HepG2 (cell line): ENCODE results near the gene TPSAB1. TPM values are rescaled to one million over a fixed set of nuclear protein-coding genes. Genes with fewer than 3 reads are reported as not detected.

Experiments
- ATAC-seq: fragments of 200-7000 bp; cut with Tn5 transposase; 3 replicates; pipeline ENCODE4 v1.9.1; 2020; ENCODE audit warnings: mild to moderate bottlenecking, moderate library complexity
- BruUV-seq: library from RNA; stranded (reverse); fragments of 400-500 nt; replicated peaks from 2 replicates; lab custom pipeline; 2021; lab: Mats Ljungman, UMichigan
- CTCF ChIA-PET: fragments of 300-600 bp; formaldehyde crosslinking; extraction: SDS; loops from one replicate; lab custom pipeline; 2021; ENCODE audit warnings: low total read pairs, inconsistent platforms, low intra/inter-chr PET ratio; lab: Yijun Ruan, JAX
- POLR2A ChIA-PET: fragments of 350-600 bp; sonication (Branson Sonifier 250); formaldehyde crosslinking; loops from one replicate; lab custom pipeline; 2020; ENCODE audit warnings: antibody characterized with exemption, inconsistent platforms; lab: Yijun Ruan, JAX
- DNase-seq: peaks from one replicate; pipeline ENCODE4 v3.0.0-alpha.2; 2015; ENCODE audit warnings: low spot score
- FAIRE-seq: peaks from 3 replicates; lab custom pipeline; 2011; peaks lifted over from hg19 to GRCh38; lab: Jason Lieb, UNC
- H2AFZ ChIP-seq: one replicate; pipeline ENCODE4 v1.6.1; 2011; ENCODE audit warnings: low read length, inconsistent platforms
- H3K27ac ChIP-seq: fragments of 300-600 bp; 3 replicates; pipeline ENCODE4 v1.8.0; 2011; ENCODE audit warnings: mixed run types, mild to moderate bottlenecking, mixed read lengths, low read length, inconsistent platforms; ENCODE audit not compliant: insufficient read depth; ENCODE audit errors: extremely low read length
- H3K27me3 ChIP-seq, 2 experiments: fragments of 200-600 bp in 1 of 2; 2 replicates in 1 of 2; 3 replicates in 1 of 2; pipeline versions ENCODE4 v1.6.0 to v1.8.0; 2011; ENCODE audit warnings: low read length in 2 of 2, mild to moderate bottlenecking in 2 of 2, moderate library complexity in 2 of 2, inconsistent platforms in 1 of 2; ENCODE audit not compliant: insufficient read depth in 2 of 2, control insufficient read depth in 1 of 2
- H3K36me3 ChIP-seq, 2 experiments: fragments of 200-600 bp in 1 of 2; replicated peaks in 1 of 2; 2 replicates in 1 of 2; 3 replicates in 1 of 2; pipeline versions ENCODE4 v1.5.1 to v1.8.0; 2011; ENCODE audit warnings: low read length in 2 of 2, inconsistent platforms in 1 of 2; ENCODE audit not compliant: insufficient read depth in 2 of 2, control insufficient read depth in 1 of 2
- H3K4me1 ChIP-seq: 2 replicates; pipeline ENCODE4 v1.5.1; 2012; ENCODE audit warnings: low read length, inconsistent platforms; ENCODE audit not compliant: insufficient read depth
- H3K4me2 ChIP-seq: 2 replicates; pipeline ENCODE4 v1.6.0; 2011; ENCODE audit warnings: low read depth, low read length, inconsistent platforms
- H3K4me3 ChIP-seq, 3 experiments: fragments of 200-600 bp in 1 of 3; sonication (generic), shearing (Covaris generic) in 1 of 3; replicated peaks in 1 of 3; 2 replicates each; pipeline ENCODE4 v1.5.1; 2011 to 2016; ENCODE audit warnings: low read length in 3 of 3, inconsistent platforms in 2 of 3, low read depth in 2 of 3, mild to moderate bottlenecking in 2 of 3, control low read depth in 1 of 3, mixed read lengths in 1 of 3; ENCODE audit not compliant: insufficient read depth in 1 of 3
- H3K79me2 ChIP-seq: one replicate; pipeline ENCODE4 v1.6.1; 2011; ENCODE audit warnings: low read length, inconsistent platforms; ENCODE audit not compliant: insufficient read depth
- H3K9ac ChIP-seq: 2 replicates; pipeline ENCODE4 v1.6.0; 2011; ENCODE audit warnings: mild to moderate bottlenecking, low read depth, low read length, inconsistent platforms; ENCODE audit not compliant: insufficient read depth
- H3K9me3 ChIP-seq: 2 replicates; pipeline ENCODE4 v1.5.1; 2012; ENCODE audit warnings: mild to moderate bottlenecking, low read length
- H4K20me1 ChIP-seq: 2 replicates; pipeline ENCODE4 v1.6.0; 2011; ENCODE audit warnings: inconsistent platforms, mild to moderate bottlenecking, low read length, moderate library complexity; ENCODE audit not compliant: insufficient read depth
- CEBPB ChIP-seq: IDR thresholded peaks from 2 replicates; pipeline ENCODE4 v1.6.1; 2011; ENCODE audit warnings: low read depth, low read length, improper control_type of control experiment, borderline replicate concordance
- DMAP1 ChIP-seq: IDR thresholded peaks from 2 replicates; pipeline ENCODE4 v1.6.1; 2016
- HNF4G ChIP-seq, 2 experiments: sonication (generic) in 1 of 2; formaldehyde crosslinking in 1 of 2; IDR thresholded peaks; 2 replicates each; pipeline versions ENCODE4 v1.4.0 to v1.6.1; 2011 to 2020; ENCODE audit warnings: borderline replicate concordance in 2 of 2, low read depth in 2 of 2, mild to moderate bottlenecking in 2 of 2, low read length in 1 of 2, missing genetic modification reagents in 1 of 2, moderate library complexity in 1 of 2
- HNRNPH1 ChIP-seq: fragments of 200-400 bp; formaldehyde crosslinking; optimal IDR thresholded peaks from 2 replicates; pipeline ENCODE3; 2017; ENCODE audit warnings: mild to moderate bottlenecking, low read depth, low read length
- LCORL ChIP-seq, 2 experiments: fragments of 450-650 bp in 1 of 2; sonication (generic) in 1 of 2; formaldehyde crosslinking in 1 of 2; IDR thresholded peaks; 2 replicates each; pipeline versions ENCODE4 v1.5.0 to v1.6.1; 2017 to 2020; ENCODE audit warnings: antibody characterized with exemption in 1 of 2, missing genetic modification reagents in 1 of 2
- TBL1XR1 ChIP-seq: fragments of 150-350 bp; IDR thresholded peaks from 2 replicates; pipeline ENCODE4 v1.6.1; 2014; ENCODE audit warnings: borderline replicate concordance, low read length; ENCODE audit not compliant: partially characterized antibody
- TRIM22 ChIP-seq: fragments of 450-650 bp; IDR thresholded peaks from 2 replicates; pipeline ENCODE4 v1.6.1; 2017
- ZGPAT ChIP-seq: IDR thresholded peaks from 2 replicates; pipeline ENCODE4 v1.6.1; 2016; ENCODE audit warnings: mild to moderate bottlenecking
- ZNF276 ChIP-seq: sonication (generic); formaldehyde crosslinking; IDR thresholded peaks from 2 replicates; pipeline ENCODE4 v1.4.0; 2020; ENCODE audit warnings: mild to moderate bottlenecking, low read depth, missing genetic modification reagents
- ZNF367 ChIP-seq: sonication (generic); formaldehyde crosslinking; IDR thresholded peaks from 2 replicates; pipeline ENCODE4 v1.4.0; 2020; ENCODE audit warnings: missing genetic modification reagents, borderline replicate concordance
- ZNF597 ChIP-seq: sonication (generic); formaldehyde crosslinking; IDR thresholded peaks from 2 replicates; pipeline ENCODE4 v1.5.0; 2020; ENCODE audit warnings: missing genetic modification reagents
- ZNF644 ChIP-seq: IDR thresholded peaks from 2 replicates; pipeline ENCODE4 v1.6.1; 2016; ENCODE audit warnings: low read depth
- ZNF780A ChIP-seq: sonication (generic); formaldehyde crosslinking; IDR thresholded peaks from 2 replicates; pipeline ENCODE4 v1.8.0; 2022; ENCODE audit warnings: mild to moderate bottlenecking, missing genetic modification reagents, moderate library complexity
- WGBS: methylation state at CpG from one replicate; pipeline ENCODE4 v1.1.6; 2017; ENCODE audit warnings: low lambda C conversion rate; 5-methylcytosine and 5-hydroxymethylcytosine counted together
- in situ Hi-C: cut with HindIII; loops from 2 replicates; pipeline ENCODE4 v1.10.0; 2017; ENCODE audit warnings: low pct_unique_long_range_greater_than_20kb; ENCODE audit not compliant: extremely low pct_ligation_motif_present
- intact Hi-C: fragments of 100-400 bp; cut with micrococcal nuclease; formaldehyde crosslinking; loops from one replicate; pipeline ENCODE4 v1.10.0; 2022; ENCODE audit not compliant: unreplicated experiment
- polyA plus RNA-seq, 8 experiments: library from polyadenylated mRNA; depleted of rRNA in 3 of 8; stranded (reverse) in 7 of 8; unstranded in 1 of 8; fragments of >200 nt; fragmentation: Illumina TruSeq in 4 of 8; extraction: Trizol in 4 of 8; gene quantifications; 2 replicates each; pipeline versions ENCODE4 v1.2.1 to v1.2.3, GENCODE V29; 2011 to 2016; ENCODE audit warnings: low read depth in 4 of 8, missing spikeins in 1 of 8, mixed read lengths in 1 of 8; ENCODE audit not compliant: insufficient read depth in 1 of 8
- total RNA-seq, 5 experiments: library from RNA; depleted of rRNA; stranded (reverse); fragments of >200 nt; fragmentation: Illumina TruSeq; extraction: Trizol; gene quantifications; 2 replicates each; pipeline ENCODE4 v1.2.3, GENCODE V29; 2016; ENCODE audit warnings: low read depth in 1 of 5

Gene TPSAB1
- total and polyA plus RNA-seq, 2 of the 13 experiments (the other 11 are each of a cell fraction or from before 2014, with no cell fraction given) = 0.12 TPM; not detected in 1

GRCh38 chr16:1265090-1265630 is 24.7 kb downstream of the TPSAB1 start (continued):
- TF ChIP-seq ZNF367 (CRISPR knock-in tag) = no peak
- TF ChIP-seq LCORL (IDR thresholded peaks at IDR 0.05) = no peak
- TF ChIP-seq LCORL (CRISPR knock-in tag; IDR thresholded peaks at IDR 0.05) = no peak
- no peak for TF ChIP-seq ZNF780A (CRISPR knock-in tag)
- no peak for TF ChIP-seq ZGPAT (CRISPR knock-in tag)

GRCh38 chr16:1265826-1266225 is 25.3 kb downstream of the TPSAB1 start:
- H3K4me3 ChIP-seq = no peak overlapping the region
- BruUV-seq = no TSS peak
- intact Hi-C loops = no loop called here
- no peak overlapping the region for H2AFZ ChIP-seq
- ATAC-seq = no peak
- no peak overlapping the region for H3K9ac ChIP-seq
- H3K4me1 ChIP-seq = no peaks in the 10 kb centered on the region
- H3K36me3 ChIP-seq = no peaks in the 10 kb centered on the region
- H3K9me3 ChIP-seq = no peaks in the 10 kb centered on the region
- 30% methylated on average over 15 of the region's 19 CpGs for WGBS
- H3K27ac ChIP-seq = no peak overlapping the region
- TF ChIP-seq HNRNPH1 (no peak), HNF4G (IDR thresholded peaks at IDR 0.05; ENCODE audit: borderline replicate concordance, low read depth, low read length) (no peak), HNF4G (CRISPR knock-in tag; IDR thresholded peaks at IDR 0.05; ENCODE audit: borderline replicate concordance, low read depth) (no peak), TBL1XR1 (no peak), ZNF644 (CRISPR knock-in tag) (no peak), CEBPB (no peak), ZNF597 (no peak), ZNF276 (CRISPR knock-in tag) (no peak), DMAP1 (CRISPR knock-in tag) (no peak), TRIM22 (no peak)
- TF ChIP-seq, all 625 proteins: peak for 0
- no peak for FAIRE-seq
- ChIA-PET CTCF (no interaction called here), POLR2A (no interaction called here)
- no peak for DNase-seq
- no peak overlapping the region for H3K4me2 ChIP-seq
- in situ Hi-C loops = no loop called here
- no peaks in the 10 kb centered on the region for H4K20me1 ChIP-seq
- peaks cover 10 to 48% of the 10 kb centered on the region in 2 experiments for H3K27me3 ChIP-seq
- no peaks in the 10 kb centered on the region for H3K79me2 ChIP-seq
